HG03439 (cell line): ENCODE measurements around the gene NEBL.
"Not testable (repeated sequence)": the region's sequence is repeated elsewhere in the genome, so short reads cannot be mapped to it uniquely, and the experiment has no call there.

Source experiments
- ATAC-seq: cut with Tn5 transposase; IDR thresholded peaks from one replicate; pipeline ENCODE4 v1.9.1; 2021; ENCODE audit warnings: mild to moderate bottlenecking, moderate library complexity; ENCODE audit not compliant: unreplicated experiment

Gene NEBL

GRCh38 chr10:20897146-20897825 is at the start of gene NEBL:
NEBL (minus strand) TSS chr10:20897311; CDS start chr10:20897205, 106 bp downstream.
- no peak for ATAC-seq

GRCh38 chr10:20945546-20946332 is 48.6 kb upstream of the NEBL start:
- no peak for ATAC-seq

GRCh38 chr10:20944789-20945502 is 47.8 kb upstream of the NEBL start:
- no peak for ATAC-seq

- not testable (repeated sequence) for ATAC-seq
Measured at GRCh38 chr10:20939414-20939813, 42.3 kb upstream of the NEBL start.

GRCh38 chr10:20936396-20936795 is 39.3 kb upstream of the NEBL start:
- no peak for ATAC-seq

- ATAC-seq, result no peak
Measured at GRCh38 chr10:20935931-20936330, 38.8 kb upstream of the NEBL start.

GRCh38 chr10:20935301-20935700 is 38.2 kb upstream of the NEBL start:
- no peak for ATAC-seq

- no peak for ATAC-seq
Measured at GRCh38 chr10:20933705-20934104, 36.6 kb upstream of the NEBL start.

- no peak for ATAC-seq
Measured at GRCh38 chr10:20932606-20933126, 35.6 kb upstream of the NEBL start.

GRCh38 chr10:20931156-20931795 is 34.2 kb upstream of the NEBL start:
- no peak for ATAC-seq

- ATAC-seq, result no peak
Measured at GRCh38 chr10:20927456-20927855, 30.3 kb upstream of the NEBL start.

- ATAC-seq, result no peak
Measured at GRCh38 chr10:20922451-20922850, 25.3 kb upstream of the NEBL start.

GRCh38 chr10:20922033-20922432 is 24.9 kb upstream of the NEBL start:
- no peak for ATAC-seq

GRCh38 chr10:20920061-20920460 is 22.9 kb upstream of the NEBL start:
- no peak for ATAC-seq

- no peak for ATAC-seq
Measured at GRCh38 chr10:20919481-20919880, 22.4 kb upstream of the NEBL start.

- ATAC-seq, result no peak
Measured at GRCh38 chr10:20916976-20917375, 19.9 kb upstream of the NEBL start.

GRCh38 chr10:20912969-20913368 is 15.9 kb upstream of the NEBL start:
- no peak for ATAC-seq

- no peak for ATAC-seq
Measured at GRCh38 chr10:20911626-20912025, 14.5 kb upstream of the NEBL start.

GRCh38 chr10:20909801-20910200 is 12.7 kb upstream of the NEBL start:
- ATAC-seq, result no peak

- ATAC-seq, result no peak
Measured at GRCh38 chr10:20908391-20908790, 11.3 kb upstream of the NEBL start.
